ENCODE data around the gene PSMB8.

The PSMB8 gene

DNA sequence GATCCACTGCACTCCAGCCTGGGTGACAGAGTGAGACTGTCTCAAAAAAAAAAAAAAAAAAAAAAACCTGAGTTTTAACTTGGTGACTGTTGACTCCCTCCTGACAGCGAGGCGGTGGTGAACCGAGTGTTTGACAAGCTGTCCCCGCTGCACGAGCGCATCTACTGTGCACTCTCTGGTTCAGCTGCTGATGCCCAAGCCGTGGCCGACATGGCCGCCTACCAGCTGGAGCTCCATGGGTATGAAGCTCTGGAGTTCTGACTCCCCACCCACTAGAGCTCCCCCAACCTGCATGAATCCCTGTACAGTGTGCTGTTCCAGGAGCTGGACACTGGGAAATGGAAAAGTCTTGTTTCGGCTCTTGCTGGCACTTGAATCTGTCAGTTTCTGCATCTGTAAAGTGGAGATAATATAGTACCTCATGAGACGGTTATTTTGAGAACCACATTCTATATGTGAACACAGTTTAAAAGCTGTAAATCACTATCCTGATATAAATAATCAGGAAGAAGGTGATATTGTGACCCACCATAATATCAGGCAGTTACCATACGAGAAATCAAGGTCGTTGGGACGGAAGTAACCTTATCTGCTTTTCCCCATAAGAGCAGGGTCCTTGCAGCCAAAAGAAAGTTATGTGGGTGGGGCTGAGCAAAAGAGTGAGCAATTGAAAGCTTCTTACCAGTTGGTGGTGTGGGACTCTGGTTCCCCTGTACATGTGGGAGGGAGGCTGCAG, 13.5 kb upstream of the PSMB8 start:
- DNase-seq (ENCODE audit: low spot score), result no peak

DNA sequence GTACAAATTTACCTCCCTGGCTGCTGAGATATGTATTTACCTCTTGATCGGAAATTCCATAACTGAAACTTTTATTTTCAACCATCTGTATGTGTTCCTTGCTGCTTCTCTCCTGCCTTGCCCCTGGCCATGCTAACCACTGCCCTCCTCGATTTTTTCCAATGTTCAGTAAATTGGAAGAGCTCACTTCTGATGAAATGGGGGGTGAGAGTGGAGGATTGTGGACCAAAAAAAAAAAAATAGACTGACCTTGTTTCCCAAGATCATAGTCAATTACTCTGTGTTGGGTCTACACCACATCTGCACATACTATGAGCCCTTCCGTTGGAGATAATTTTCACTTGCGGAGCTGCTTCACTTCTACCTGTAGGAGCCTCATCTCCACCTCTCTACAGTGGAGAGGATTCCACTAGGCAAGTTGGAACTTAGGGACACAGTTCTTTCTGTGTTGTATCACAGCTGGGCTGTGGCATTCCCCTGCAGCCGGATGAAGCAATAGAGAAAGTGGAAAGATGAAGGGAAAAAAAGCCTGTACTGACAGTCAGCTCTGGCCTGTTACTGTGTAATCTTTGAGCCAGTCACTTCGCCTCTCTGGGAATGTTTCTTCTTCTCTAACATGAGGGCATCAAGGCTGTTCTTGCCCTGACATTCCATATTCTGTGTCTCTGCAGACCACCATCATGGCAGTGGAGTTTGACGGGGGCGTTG, 11.8 kb upstream of the PSMB8 start:
- DNase-seq (ENCODE audit: low spot score), result no peak

DNA sequence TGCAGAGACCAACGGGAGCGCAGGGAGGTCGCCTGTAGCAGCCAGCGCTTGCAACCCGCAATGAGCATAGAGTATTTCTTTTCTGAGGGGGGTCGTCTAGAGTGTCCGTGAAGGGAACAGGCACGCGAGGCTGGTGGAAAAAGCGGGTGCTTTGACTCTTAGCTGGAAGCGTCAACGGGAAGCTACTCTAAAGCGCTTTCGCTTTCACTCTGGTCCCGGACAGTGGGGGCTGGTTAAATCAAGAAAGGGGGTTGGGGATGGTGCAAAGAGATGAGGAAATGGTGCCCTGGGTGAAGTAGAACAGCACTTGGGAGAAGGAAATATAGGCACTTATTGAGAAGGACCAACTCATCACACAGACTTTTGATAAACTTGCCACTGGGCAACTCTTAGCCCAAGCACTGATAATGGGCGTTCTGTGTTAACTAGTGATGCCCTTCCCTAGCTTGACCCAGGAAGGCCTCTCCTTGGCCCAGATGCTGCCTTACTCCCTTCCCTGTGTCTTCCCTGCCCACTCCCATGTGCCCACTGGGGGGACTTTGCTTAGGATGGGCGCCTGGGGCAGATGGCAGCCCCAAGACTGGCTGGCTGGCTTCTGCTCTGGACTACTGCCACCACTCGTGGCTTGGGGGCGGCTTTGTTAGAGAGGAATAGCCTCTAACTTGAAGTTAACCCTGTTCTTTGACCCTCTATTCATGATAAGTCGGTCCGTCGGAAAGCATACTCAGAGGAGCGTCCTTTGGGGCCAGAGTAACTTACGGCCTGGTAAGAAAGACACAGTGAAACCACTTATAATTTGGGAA, 10.7 kb upstream of the PSMB8 start:
- DNase-seq (ENCODE audit: low spot score), result peak; percentile 24

GRCh38 chr6:32853541-32854375, 9.9 kb upstream of the PSMB8 start, which contains the start of the genes PSMB9 and TAP1:
PSMB9 (plus strand) TSS chr6:32854192; CDS start chr6:32854230, 38 bp downstream.
TAP1 (minus strand) TSS chr6:32853704; CDS start chr6:32853636, 68 bp downstream.
- peak; percentile 93 for DNase-seq (ENCODE audit: low spot score)

- peak; percentile 54 for DNase-seq (ENCODE audit: low spot score)
These were observed 9.1 kb upstream of the PSMB8 start for GRCh38 chr6:32852844-32853540.

GRCh38 chr6:32852018-32852843, 8.4 kb upstream of the PSMB8 start:
- peak; percentile 42 for DNase-seq (ENCODE audit: low spot score)

GRCh38 chr6:32851025-32851424, 7.2 kb upstream of the PSMB8 start:
- no peak for DNase-seq (ENCODE audit: low spot score)

DNA sequence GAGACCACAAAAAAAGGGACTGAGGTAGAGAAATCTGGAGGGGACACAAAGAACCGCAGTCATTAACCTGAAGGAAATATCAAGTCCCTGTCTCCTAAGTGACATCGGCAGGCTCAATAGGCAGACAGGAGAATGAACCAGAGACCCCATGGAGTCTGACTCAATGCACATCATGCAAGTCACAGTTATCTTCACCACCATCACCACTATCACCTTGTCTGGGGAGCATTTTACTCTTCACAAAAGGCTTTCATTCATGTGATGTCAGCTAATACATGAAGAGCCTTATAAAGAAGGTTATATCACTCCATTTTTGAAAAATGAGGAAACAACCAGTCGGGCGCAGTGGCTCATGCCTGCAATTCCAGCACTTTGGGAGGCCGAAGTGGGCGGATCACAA, 5.3 kb upstream of the PSMB8 start:
- DNase-seq (ENCODE audit: low spot score), result no peak

DNA sequence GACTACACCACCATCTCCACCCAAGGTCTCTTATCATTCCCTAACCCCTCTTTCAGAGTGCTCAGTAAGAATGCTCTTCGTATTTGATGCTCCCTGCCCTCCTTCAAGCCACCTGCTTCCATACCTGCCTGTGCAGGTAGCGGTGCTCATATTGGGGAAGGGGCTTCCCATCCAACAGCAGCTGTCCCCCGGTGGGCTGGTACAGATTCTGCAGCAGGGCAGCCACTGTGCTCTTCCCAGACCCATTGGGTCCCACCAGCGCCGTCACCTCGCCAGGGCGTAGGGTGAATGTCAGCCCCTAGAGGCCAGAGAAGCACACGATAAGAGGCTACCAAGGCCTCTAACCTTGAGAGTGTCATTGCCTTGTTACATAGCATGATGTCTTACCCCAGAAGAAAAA, 3.9 kb upstream of the PSMB8 start:
- no peak for DNase-seq (ENCODE audit: low spot score)

- no peak for DNase-seq (ENCODE audit: low spot score)
These were observed 3.2 kb upstream of the PSMB8 start for GRCh38 chr6:32847004-32847403.

GRCh38 chr6:32845384-32845884, 1.6 kb upstream of the PSMB8 start:
- DNase-seq (ENCODE audit: low spot score), result no peak

GRCh38 chr6:32844839-32845383, 1.1 kb upstream of the PSMB8 start:
- DNase-seq (ENCODE audit: low spot score), result no peak

- DNase-seq (ENCODE audit: low spot score), result peak; percentile 13
These were observed 392 bp downstream of the PSMB8 start for GRCh38 chr6:32843331-32843978.

GRCh38 chr6:32842690-32843089, 1.2 kb downstream of the PSMB8 start:
- no peak for DNase-seq (ENCODE audit: low spot score)

DNA sequence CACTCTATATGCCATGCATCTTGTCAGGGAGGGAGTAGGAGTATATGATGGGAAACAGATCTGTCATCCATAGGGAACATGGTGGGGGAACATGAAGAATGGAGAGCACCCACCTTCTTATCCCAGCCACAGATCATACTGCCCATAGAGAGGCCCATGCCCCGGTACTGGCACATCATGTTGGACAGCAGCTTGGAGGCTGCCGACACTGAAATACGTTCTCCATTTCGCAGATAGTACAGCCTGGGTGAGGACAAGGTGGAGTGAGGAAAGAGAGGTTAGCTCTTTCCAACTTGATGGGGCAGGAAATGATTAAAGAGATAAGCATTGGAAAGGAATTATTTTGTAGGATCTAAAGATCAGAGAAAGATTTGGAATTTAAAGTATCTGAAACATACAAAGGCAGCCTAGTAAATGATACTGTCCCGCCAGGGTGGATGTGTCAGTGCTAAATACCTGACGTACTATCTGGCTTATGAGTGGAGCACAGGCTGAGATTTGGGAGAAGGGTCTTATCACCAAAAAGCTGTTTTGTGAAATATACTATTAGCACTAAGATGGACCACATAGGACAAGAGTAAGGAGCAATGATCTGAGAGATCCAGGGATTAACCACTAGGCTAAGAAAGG, 1.7 kb downstream of the PSMB8 start:
- DNase-seq (ENCODE audit: low spot score), result no peak

GRCh38 chr6:32840604-32841246, 3.1 kb downstream of the PSMB8 start:
- DNase-seq (ENCODE audit: low spot score), result no peak

DNA sequence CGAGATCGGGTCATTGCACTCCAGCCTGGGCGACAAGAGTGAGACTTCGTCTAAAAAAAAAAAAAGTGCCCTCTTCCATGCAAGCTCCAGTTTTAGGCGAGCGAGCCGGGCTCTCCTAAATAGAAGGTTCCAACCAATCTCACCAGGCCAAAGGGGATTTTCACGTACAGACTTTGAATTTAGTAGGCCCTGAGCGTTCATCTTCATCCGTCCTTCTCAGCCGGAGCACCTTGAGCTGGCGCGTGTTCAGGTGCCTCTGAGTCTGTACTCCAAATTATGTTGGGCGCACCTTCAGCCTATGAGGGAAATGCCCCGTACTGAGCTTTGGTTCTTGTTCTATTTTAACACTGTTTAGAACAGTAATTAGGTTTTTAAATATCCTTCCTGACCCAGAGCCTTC, 4.5 kb downstream of the PSMB8 start:
- DNase-seq (ENCODE audit: low spot score), result no peak

Measured in RKO (cell line).